ENCODE data around the gene TPP2.

Gene TPP2

DNA sequence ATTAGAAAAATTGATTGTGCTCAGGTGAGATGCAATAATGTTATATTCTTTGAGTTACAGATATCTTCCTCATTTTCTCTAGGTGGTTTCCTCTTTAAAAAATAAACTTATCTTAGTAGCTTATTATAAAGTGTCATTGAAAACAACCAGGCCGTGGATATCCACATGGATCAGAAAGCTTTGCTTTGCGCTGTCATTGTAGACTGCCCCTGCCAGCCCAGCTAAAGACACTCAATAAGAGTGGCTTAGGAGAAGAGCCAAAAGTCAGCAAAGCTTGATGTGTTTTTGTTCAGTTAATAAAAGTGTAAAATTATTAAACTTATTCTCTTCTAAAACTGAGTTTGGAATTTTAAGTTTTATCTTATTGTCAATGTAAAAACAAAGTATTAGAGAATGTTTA is 34.4 kb downstream of the TPP2 start:
- Histone ChIP-seq H3K4me2 (ENCODE audit: low read length) (no peak overlapping the region), H3K79me1 (ENCODE audit: low read length) (peaks cover 2% of the 10 kb centered on the region), H2AK5ac (ENCODE audit: low read length) (no peak overlapping the region), H3K4me1 (ENCODE audit: control insufficient read depth, low read depth, low read length) (no peaks in the 10 kb centered on the region), H3K4ac (ENCODE audit: low read depth, low read length) (no peak overlapping the region), H3K9ac (ENCODE audit: low read length) (no peak overlapping the region), H3K56ac (ENCODE audit: low read length) (no peak overlapping the region), H3K27ac (ENCODE audit: low read depth, low read length) (no peak overlapping the region), H2BK5ac (ENCODE audit: low read length) (no peak overlapping the region), H4K8ac (ENCODE audit: low read depth, low read length) (no peak overlapping the region), H3K18ac (ENCODE audit: low read length) (no peak overlapping the region), H3K79me2 (ENCODE audit: control insufficient read depth, insufficient read depth, low read length) (no peaks in the 10 kb centered on the region), H3K23ac (ENCODE audit: low read length) (no peak overlapping the region), H3K36me3 (ENCODE audit: control insufficient read depth, insufficient read depth, low read length) (peaks cover 10% of the 10 kb centered on the region), H2BK15ac (replicated peaks; ENCODE audit: low read depth) (no peak overlapping the region), H3K27me3 (ENCODE audit: insufficient read depth, low read length, poor library complexity) (no peaks in the 10 kb centered on the region), H2BK120ac (ENCODE audit: low read depth, low read length) (no peak overlapping the region), H4K5ac (ENCODE audit: low read length) (no peak overlapping the region), H3K4me3 (ENCODE audit: low read length) (no peak overlapping the region)
- no peak for DNase-seq
- no CpG with 5 or more reads among the region's 2 CpGs for WGBS (ENCODE audit: extremely low coverage, insufficient coverage, low lambda C conversion rate)

DNA sequence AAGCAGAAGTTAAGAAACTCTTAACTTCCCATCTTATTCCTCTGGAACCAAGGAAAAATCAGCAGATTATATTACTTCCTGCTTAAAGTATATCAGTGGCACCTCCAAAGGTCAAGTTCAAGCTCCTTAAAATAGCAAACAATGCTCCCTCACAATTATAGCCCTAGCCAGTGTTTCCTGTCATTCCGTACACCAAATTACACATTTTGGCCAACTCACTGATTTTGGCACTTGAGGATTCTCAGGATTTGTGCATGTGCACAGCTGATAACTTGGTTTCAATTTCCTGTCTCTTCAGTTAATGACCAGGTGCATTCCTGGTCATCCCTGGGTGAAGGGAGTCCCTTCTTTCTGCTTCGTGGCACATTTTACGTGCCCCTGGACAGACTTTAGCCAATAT is 42.0 kb downstream of the TPP2 start:
- Histone ChIP-seq H3K79me1 (ENCODE audit: low read length) (no peaks in the 10 kb centered on the region), H3K4me2 (ENCODE audit: low read length) (no peak overlapping the region), H2BK5ac (ENCODE audit: low read length) (no peak overlapping the region), H3K4me3 (ENCODE audit: low read length) (no peak overlapping the region), H4K8ac (ENCODE audit: low read depth, low read length) (no peak overlapping the region), H3K18ac (ENCODE audit: low read length) (no peak overlapping the region), H3K36me3 (ENCODE audit: control insufficient read depth, insufficient read depth, low read length) (peaks cover 7% of the 10 kb centered on the region), H3K79me2 (ENCODE audit: control insufficient read depth, insufficient read depth, low read length) (no peaks in the 10 kb centered on the region), H3K27me3 (ENCODE audit: insufficient read depth, low read length, poor library complexity) (no peaks in the 10 kb centered on the region), H3K4me1 (ENCODE audit: control insufficient read depth, low read depth, low read length) (no peaks in the 10 kb centered on the region), H2BK120ac (ENCODE audit: low read depth, low read length) (no peak overlapping the region), H3K9ac (ENCODE audit: low read length) (no peak overlapping the region), H3K4ac (ENCODE audit: low read depth, low read length) (no peak overlapping the region), H3K56ac (ENCODE audit: low read length) (no peak overlapping the region), H4K5ac (ENCODE audit: low read length) (no peak overlapping the region), H3K27ac (ENCODE audit: low read depth, low read length) (no peak overlapping the region), H2BK15ac (replicated peaks; ENCODE audit: low read depth) (no peak overlapping the region), H3K23ac (ENCODE audit: low read length) (no peak overlapping the region), H2AK5ac (ENCODE audit: low read length) (no peak overlapping the region)
- no CpG with 5 or more reads among the region's 3 CpGs for WGBS (ENCODE audit: extremely low coverage, insufficient coverage, low lambda C conversion rate)
- no peak for DNase-seq

DNA sequence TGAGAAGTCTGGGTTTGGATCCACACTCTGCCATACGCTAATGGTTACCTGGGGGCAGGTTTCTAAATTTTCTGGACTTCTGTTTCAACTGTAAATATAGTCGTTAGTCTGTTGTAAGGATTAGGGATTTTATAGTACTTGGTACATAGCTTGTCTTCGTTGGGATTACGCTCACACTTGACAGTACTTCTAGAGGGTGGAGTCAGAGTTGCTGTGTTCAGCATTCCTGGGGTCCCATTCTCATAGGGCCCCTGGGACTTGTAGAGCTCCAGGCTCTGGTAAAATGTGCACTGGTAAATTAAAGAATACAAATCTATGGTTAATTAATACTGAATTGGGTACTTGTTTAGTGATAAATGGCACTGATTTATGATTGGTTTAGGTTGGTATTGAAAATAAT is 45.2 kb downstream of the TPP2 start:
- Histone ChIP-seq H3K9ac (ENCODE audit: low read length) (no peak overlapping the region), H3K4me1 (ENCODE audit: control insufficient read depth, low read depth, low read length) (no peaks in the 10 kb centered on the region), H3K36me3 (ENCODE audit: control insufficient read depth, insufficient read depth, low read length) (peaks cover 6% of the 10 kb centered on the region), H4K5ac (ENCODE audit: low read length) (no peak overlapping the region), H3K27me3 (ENCODE audit: insufficient read depth, low read length, poor library complexity) (no peaks in the 10 kb centered on the region), H2BK5ac (ENCODE audit: low read length) (no peak overlapping the region), H4K8ac (ENCODE audit: low read depth, low read length) (no peak overlapping the region), H3K4me3 (ENCODE audit: low read length) (no peak overlapping the region), H3K18ac (ENCODE audit: low read length) (no peak overlapping the region), H2BK15ac (replicated peaks; ENCODE audit: low read depth) (no peak overlapping the region), H3K23ac (ENCODE audit: low read length) (no peak overlapping the region), H3K4me2 (ENCODE audit: low read length) (no peak overlapping the region), H3K4ac (ENCODE audit: low read depth, low read length) (no peak overlapping the region), H2BK120ac (ENCODE audit: low read depth, low read length) (no peak overlapping the region), H3K79me2 (ENCODE audit: control insufficient read depth, insufficient read depth, low read length) (no peaks in the 10 kb centered on the region), H2AK5ac (ENCODE audit: low read length) (no peak overlapping the region), H3K79me1 (ENCODE audit: low read length) (no peaks in the 10 kb centered on the region), H3K56ac (ENCODE audit: low read length) (no peak overlapping the region), H3K27ac (ENCODE audit: low read depth, low read length) (no peak overlapping the region)
- WGBS (ENCODE audit: extremely low coverage, insufficient coverage, low lambda C conversion rate) = no CpG with 5 or more reads among the region's 4 CpGs
- DNase-seq = no peak

DNA sequence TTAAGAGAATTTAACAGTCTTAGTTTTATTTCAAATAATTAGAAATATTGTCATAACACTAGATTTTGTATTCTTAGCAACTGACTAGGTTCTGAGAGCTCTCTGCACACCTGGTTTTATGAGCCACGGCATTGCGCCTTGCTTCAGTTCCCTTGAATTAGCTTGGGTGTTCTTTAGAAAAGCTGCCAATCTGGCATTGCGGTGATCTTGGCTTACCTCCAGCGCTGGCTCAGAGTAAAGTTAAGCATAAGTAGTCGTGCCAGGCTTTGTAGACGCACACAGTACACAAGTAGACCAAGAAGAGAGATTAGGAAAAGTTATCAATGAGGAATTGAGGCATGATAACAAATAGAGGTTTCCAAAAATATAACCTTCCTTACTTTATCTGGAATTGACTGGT is 45.7 kb downstream of the TPP2 start:
- no CpG with 5 or more reads among the region's 6 CpGs for WGBS (ENCODE audit: extremely low coverage, insufficient coverage, low lambda C conversion rate)
- H4K8ac ChIP-seq (ENCODE audit: low read depth, low read length) = no peak overlapping the region
- no peak overlapping the region for H2BK120ac ChIP-seq (ENCODE audit: low read depth, low read length)
- H3K27me3 ChIP-seq (ENCODE audit: insufficient read depth, low read length, poor library complexity) = no peaks in the 10 kb centered on the region
- no peak overlapping the region for H3K4ac ChIP-seq (ENCODE audit: low read depth, low read length)
- no peak overlapping the region for H3K4me2 ChIP-seq (ENCODE audit: low read length)
- H2BK15ac ChIP-seq (replicated peaks; ENCODE audit: low read depth) = no peak overlapping the region
- no peak overlapping the region for H3K18ac ChIP-seq (ENCODE audit: low read length)
- peaks cover 7% of the 10 kb centered on the region for H3K36me3 ChIP-seq (ENCODE audit: control insufficient read depth, insufficient read depth, low read length)
- no peak overlapping the region for H2BK5ac ChIP-seq (ENCODE audit: low read length)
- no peak overlapping the region for H3K23ac ChIP-seq (ENCODE audit: low read length)
- no peaks in the 10 kb centered on the region for H3K79me1 ChIP-seq (ENCODE audit: low read length)
- no peak overlapping the region for H3K4me3 ChIP-seq (ENCODE audit: low read length)
- no peaks in the 10 kb centered on the region for H3K4me1 ChIP-seq (ENCODE audit: control insufficient read depth, low read depth, low read length)
- no peak overlapping the region for H2AK5ac ChIP-seq (ENCODE audit: low read length)
- H3K9ac ChIP-seq (ENCODE audit: low read length) = no peak overlapping the region
- H3K27ac ChIP-seq (ENCODE audit: low read depth, low read length) = no peak overlapping the region
- no peaks in the 10 kb centered on the region for H3K79me2 ChIP-seq (ENCODE audit: control insufficient read depth, insufficient read depth, low read length)
- no peak overlapping the region for H3K56ac ChIP-seq (ENCODE audit: low read length)
- DNase-seq = no peak
- H4K5ac ChIP-seq (ENCODE audit: low read length) = no peak overlapping the region

DNA sequence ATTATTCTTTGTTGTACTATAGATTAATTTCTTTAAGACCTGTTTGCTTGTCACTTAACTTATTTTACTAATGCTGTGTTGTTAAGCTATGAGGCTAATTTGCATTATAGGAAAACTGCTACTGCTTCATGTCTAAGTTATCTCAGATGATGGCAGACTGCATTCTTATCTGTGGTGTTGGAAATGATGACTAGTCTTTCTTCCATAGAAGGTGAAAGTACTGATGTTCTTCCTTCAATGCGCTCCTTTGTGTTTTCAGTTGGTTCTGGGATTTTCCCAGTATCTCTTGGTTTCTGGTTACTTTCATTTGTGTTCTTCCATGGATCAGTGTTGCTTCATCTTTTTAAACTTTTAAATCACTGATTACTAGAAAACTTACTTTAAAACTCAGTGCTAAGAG is 46.9 kb downstream of the TPP2 start:
- H2BK120ac ChIP-seq (ENCODE audit: low read depth, low read length) = no peak overlapping the region
- WGBS (ENCODE audit: extremely low coverage, insufficient coverage, low lambda C conversion rate) = no CpG with 5 or more reads among the region's 1 CpG
- H3K79me1 ChIP-seq (ENCODE audit: low read length) = no peaks in the 10 kb centered on the region
- no peaks in the 10 kb centered on the region for H3K79me2 ChIP-seq (ENCODE audit: control insufficient read depth, insufficient read depth, low read length)
- no peak overlapping the region for H3K27ac ChIP-seq (ENCODE audit: low read depth, low read length)
- H3K9ac ChIP-seq (ENCODE audit: low read length) = no peak overlapping the region
- no peak overlapping the region for H3K4me2 ChIP-seq (ENCODE audit: low read length)
- H3K4me3 ChIP-seq (ENCODE audit: low read length) = no peak overlapping the region
- no peak for DNase-seq
- no peak overlapping the region for H3K18ac ChIP-seq (ENCODE audit: low read length)
- H2AK5ac ChIP-seq (ENCODE audit: low read length) = no peak overlapping the region
- peaks cover 8% of the 10 kb centered on the region for H3K36me3 ChIP-seq (ENCODE audit: control insufficient read depth, insufficient read depth, low read length)
- H4K8ac ChIP-seq (ENCODE audit: low read depth, low read length) = no peak overlapping the region
- no peak overlapping the region for H3K4ac ChIP-seq (ENCODE audit: low read depth, low read length)
- H4K5ac ChIP-seq (ENCODE audit: low read length) = no peak overlapping the region
- no peak overlapping the region for H2BK15ac ChIP-seq (replicated peaks; ENCODE audit: low read depth)
- H3K23ac ChIP-seq (ENCODE audit: low read length) = no peak overlapping the region
- no peak overlapping the region for H3K56ac ChIP-seq (ENCODE audit: low read length)
- H3K27me3 ChIP-seq (ENCODE audit: insufficient read depth, low read length, poor library complexity) = no peaks in the 10 kb centered on the region
- H3K4me1 ChIP-seq (ENCODE audit: control insufficient read depth, low read depth, low read length) = no peaks in the 10 kb centered on the region
- no peak overlapping the region for H2BK5ac ChIP-seq (ENCODE audit: low read length)

DNA sequence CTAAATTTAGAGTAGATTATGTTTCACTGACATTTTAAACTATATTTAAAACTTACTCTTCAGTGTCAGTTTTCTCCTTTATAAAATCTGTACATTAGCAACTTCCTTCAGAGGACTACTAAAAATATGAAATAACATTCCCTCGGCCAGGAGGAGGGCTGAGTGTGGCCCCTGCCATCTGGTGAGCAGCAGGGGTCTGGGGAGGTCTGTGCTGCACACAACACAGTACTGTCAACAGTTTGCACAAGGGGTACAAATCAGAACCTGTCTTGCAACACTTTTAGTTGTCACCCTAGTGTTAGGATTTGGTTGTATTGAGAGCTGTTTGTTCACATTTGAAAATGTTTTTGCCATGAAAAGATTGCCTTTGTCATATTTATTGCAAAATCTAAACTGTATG is 48.9 kb downstream of the TPP2 start:
- Histone ChIP-seq H3K4ac (ENCODE audit: low read depth, low read length) (no peak overlapping the region), H3K79me1 (ENCODE audit: low read length) (no peaks in the 10 kb centered on the region), H3K18ac (ENCODE audit: low read length) (no peak overlapping the region), H3K79me2 (ENCODE audit: control insufficient read depth, insufficient read depth, low read length) (no peaks in the 10 kb centered on the region), H3K36me3 (ENCODE audit: control insufficient read depth, insufficient read depth, low read length) (peaks cover 7% of the 10 kb centered on the region), H3K9ac (ENCODE audit: low read length) (no peak overlapping the region), H3K4me1 (ENCODE audit: control insufficient read depth, low read depth, low read length) (no peaks in the 10 kb centered on the region), H3K56ac (ENCODE audit: low read length) (no peak overlapping the region), H2BK15ac (replicated peaks; ENCODE audit: low read depth) (no peak overlapping the region), H2AK5ac (ENCODE audit: low read length) (no peak overlapping the region), H3K4me3 (ENCODE audit: low read length) (no peak overlapping the region), H3K23ac (ENCODE audit: low read length) (no peak overlapping the region), H3K27me3 (ENCODE audit: insufficient read depth, low read length, poor library complexity) (no peaks in the 10 kb centered on the region), H4K8ac (ENCODE audit: low read depth, low read length) (no peak overlapping the region), H3K4me2 (ENCODE audit: low read length) (no peak overlapping the region), H2BK5ac (ENCODE audit: low read length) (no peak overlapping the region), H3K27ac (ENCODE audit: low read depth, low read length) (no peak overlapping the region), H4K5ac (ENCODE audit: low read length) (no peak overlapping the region), H2BK120ac (ENCODE audit: low read depth, low read length) (no peak overlapping the region)
- no peak for DNase-seq
- no CpG with 5 or more reads among the region's 1 CpG for WGBS (ENCODE audit: extremely low coverage, insufficient coverage, low lambda C conversion rate)
